Memory B cell (primary cell): Measurements from ENCODE around the gene ARHGEF25.
"Not testable (repeated sequence)": the region's sequence is repeated elsewhere in the genome, so short reads cannot be mapped to it uniquely, and the experiment has no call there.

Experiments used
- ATAC-seq: fragments of 150-1000 bp; cut with Tn5 transposase; 2 replicates; pipeline ENCODE4 v1.10.0; 2021; ENCODE audit warnings: low read depth, mild to moderate bottlenecking, moderate library complexity
- DNase-seq, 2 donors: peaks; one replicate each; pipeline ENCODE4 v3.0.0; 2022; ENCODE audit warnings: low spot score in 2 of 2
- H3K27ac Mint-ChIP-seq: one replicate; pipeline ENCODE4 v1.8.0; 2022; ENCODE audit warnings: mild to moderate bottlenecking, moderate library complexity, mixed read lengths
- H3K27me3 Mint-ChIP-seq: one replicate; pipeline ENCODE4 v1.8.0; 2022; ENCODE audit warnings: mixed read lengths
- H3K36me3 Mint-ChIP-seq: one replicate; pipeline ENCODE4 v1.8.0; 2022; ENCODE audit warnings: mild to moderate bottlenecking, mixed read lengths
- H3K4me1 Mint-ChIP-seq: one replicate; pipeline ENCODE4 v1.8.0; 2022; ENCODE audit warnings: mixed read lengths
- H3K4me3 Mint-ChIP-seq: one replicate; pipeline ENCODE4 v1.8.0; 2022; ENCODE audit warnings: mild to moderate bottlenecking, moderate library complexity, mixed read lengths
- H3K9me3 Mint-ChIP-seq: one replicate; pipeline ENCODE4 v1.8.0; 2022; ENCODE audit warnings: mixed read lengths

ARHGEF25 gene

DNA sequence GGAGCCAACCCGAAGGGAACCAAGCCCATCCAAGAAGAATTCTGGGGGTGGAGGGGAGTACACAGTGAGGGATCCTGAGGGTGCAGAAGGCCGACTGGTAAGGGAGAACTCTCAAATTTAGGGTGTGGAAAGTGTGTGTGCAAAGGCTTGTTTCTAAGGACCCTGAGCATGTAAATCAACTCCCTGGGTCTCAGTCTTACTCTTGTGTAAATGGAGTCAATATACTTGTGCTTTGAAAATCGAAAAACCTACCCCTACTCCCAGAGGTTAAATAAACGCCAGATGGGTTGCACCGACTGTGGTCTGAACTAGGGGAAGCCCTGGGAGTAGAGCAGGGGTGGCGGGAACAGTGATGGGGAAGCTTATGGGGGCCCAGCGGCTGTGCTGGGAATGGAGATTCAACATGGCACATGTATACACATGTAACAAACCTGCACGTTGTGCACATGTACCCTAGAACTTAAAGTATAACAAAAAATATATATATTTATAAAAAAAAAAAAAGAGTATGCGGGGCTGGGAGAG is 15.7 kb downstream of the ARHGEF25 start:
- H3K4me3 Mint-ChIP-seq: peak overlapping the region; percentile 47
- H3K27ac Mint-ChIP-seq: no peak overlapping the region
- ATAC-seq: no peak

DNA sequence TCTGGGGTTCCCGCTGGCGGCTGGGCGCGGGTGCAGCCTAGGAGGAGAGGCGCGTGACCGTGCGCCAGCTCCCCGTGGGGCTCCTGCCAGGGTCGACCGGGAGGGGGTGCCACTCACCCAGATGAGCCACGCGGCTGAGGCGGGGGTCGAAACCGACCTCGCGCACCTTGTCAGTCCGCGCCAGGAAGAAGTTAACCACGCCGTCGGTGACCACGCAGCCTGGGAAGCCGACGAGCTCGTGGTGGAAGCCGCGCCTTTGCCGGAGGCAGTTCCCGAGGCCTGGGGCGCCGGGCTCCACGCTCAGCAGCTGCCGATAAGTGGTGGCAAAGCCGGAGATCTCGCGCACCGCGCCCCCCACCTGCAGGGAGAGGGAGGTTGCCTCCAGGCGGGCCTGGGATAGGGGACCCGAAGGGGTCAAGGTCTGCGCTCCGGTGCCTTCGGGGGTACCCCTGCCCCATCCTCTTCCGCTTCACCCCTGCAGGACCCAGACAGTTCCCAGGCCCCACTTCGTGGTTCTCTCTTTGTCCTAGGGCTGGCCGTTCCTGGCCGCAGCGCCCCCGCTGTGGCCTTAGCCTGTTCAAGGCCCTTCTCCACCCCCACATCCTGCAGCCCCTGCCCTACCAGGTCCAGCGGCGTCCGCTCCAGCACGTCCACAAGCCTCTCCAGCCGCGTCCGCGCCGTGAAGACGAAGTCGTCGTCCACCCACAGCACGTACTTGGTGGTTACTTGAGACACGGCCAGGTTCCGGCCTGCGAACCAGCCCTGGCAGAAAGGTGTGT is 16.5 kb downstream of the ARHGEF25 start:
- H3K36me3 Mint-ChIP-seq: no peaks in the 10 kb centered on the region
- DNase-seq (peak in 1 of 2 donors; percentile 18), ATAC-seq (peak; percentile 51)
- H3K4me3 Mint-ChIP-seq: peak overlapping the region; percentile 27
- no peak overlapping the region for H3K27ac Mint-ChIP-seq
- peaks cover 13% of the 10 kb centered on the region for H3K4me1 Mint-ChIP-seq
- peaks cover 59% of the 10 kb centered on the region for H3K27me3 Mint-ChIP-seq
- no peaks in the 10 kb centered on the region for H3K9me3 Mint-ChIP-seq

More for the DNA sequence above, 15.7 kb downstream of the ARHGEF25 start:
- H3K27me3 Mint-ChIP-seq: peaks cover 63% of the 10 kb centered on the region
- no peak for DNase-seq
- H3K36me3 Mint-ChIP-seq: no peaks in the 10 kb centered on the region
- no peaks in the 10 kb centered on the region for H3K9me3 Mint-ChIP-seq
- peaks cover 13% of the 10 kb centered on the region for H3K4me1 Mint-ChIP-seq

DNA sequence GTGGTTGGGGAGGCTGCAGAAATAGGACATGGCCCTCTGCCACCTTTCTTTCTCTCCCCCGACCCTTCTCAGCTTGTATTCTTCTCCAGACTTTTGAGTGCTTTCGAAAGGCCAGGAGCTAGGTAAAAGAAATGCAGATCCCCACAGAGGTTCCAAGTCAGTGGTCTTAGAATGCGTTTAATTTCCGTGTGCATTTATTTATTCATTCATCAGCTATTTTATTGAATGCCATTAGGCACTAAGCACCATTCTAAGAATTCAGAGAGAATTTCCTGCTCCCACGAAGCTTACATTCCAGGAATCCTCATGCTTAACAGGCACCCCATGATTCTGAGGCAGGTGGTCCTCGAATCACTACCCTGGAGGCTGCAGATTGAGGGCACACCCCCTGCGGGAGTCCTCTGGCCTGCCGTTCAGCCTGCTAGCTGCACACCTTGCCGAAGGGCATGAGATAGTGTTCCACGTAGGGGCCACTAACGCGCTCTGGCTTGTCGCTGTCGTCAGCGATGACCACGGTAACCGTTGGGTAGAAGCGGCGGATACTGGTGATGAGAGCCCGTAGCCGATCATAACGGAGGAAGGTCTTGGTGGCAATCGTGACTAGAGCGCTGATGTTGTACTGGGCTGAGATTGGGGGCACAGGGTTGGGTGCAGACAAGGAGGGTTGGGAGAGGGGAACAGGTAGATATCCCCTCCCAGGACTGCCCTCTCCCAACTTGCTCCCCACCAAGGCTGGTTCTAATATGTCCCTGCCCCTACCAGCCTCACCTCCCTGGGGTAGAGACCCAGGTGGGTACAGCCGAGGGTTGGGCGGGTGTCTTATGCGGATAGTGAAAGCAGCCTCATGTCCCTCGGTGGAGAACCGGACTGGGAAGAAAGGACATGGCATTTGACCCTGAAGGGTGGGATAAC is 17.3 kb downstream of the ARHGEF25 start:
- Mint-ChIP-seq H3K9me3 (no peaks in the 10 kb centered on the region), H3K4me3 (peak overlapping the region; percentile 27), H3K27me3 (peaks cover 55% of the 10 kb centered on the region), H3K4me1 (peaks cover 15% of the 10 kb centered on the region), H3K27ac (no peak overlapping the region), H3K36me3 (no peaks in the 10 kb centered on the region)
- ATAC-seq: no peak
- no peak for DNase-seq

DNA sequence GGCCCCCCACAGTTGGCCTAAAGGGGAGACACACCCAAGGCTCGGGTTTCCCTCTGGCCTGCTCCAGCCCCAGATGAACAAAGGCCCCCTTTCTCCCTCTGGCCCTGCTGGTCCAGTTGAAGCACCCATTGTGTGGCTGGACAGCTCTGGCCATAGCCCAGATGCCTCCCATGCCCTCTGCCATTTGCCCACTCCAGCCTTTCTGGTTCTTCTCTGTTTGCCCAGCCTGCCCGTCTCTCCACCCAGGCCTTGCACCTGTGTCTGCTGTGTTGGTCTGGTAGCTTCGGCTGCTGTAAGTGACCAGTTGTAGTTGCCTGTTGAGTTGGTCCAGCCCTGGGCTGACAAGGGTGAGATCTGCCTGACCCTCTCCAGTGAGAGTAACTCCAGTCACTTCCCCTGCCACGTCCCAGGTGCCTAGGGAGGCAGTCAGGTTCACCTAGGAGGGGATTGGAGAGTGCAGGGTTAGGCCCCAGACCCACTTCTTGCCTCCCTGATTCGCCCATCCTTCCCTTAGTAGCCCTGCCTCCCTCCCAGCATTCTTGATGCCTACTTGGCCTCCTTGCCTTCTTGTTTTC is 18.7 kb downstream of the ARHGEF25 start:
- H3K27me3 Mint-ChIP-seq: peaks cover 48% of the 10 kb centered on the region
- no peak overlapping the region for H3K27ac Mint-ChIP-seq
- ATAC-seq: no peak
- no peak for DNase-seq
- peaks cover 15% of the 10 kb centered on the region for H3K4me1 Mint-ChIP-seq
- H3K36me3 Mint-ChIP-seq: no peaks in the 10 kb centered on the region
- no peak overlapping the region for H3K4me3 Mint-ChIP-seq
- H3K9me3 Mint-ChIP-seq: no peaks in the 10 kb centered on the region

DNA sequence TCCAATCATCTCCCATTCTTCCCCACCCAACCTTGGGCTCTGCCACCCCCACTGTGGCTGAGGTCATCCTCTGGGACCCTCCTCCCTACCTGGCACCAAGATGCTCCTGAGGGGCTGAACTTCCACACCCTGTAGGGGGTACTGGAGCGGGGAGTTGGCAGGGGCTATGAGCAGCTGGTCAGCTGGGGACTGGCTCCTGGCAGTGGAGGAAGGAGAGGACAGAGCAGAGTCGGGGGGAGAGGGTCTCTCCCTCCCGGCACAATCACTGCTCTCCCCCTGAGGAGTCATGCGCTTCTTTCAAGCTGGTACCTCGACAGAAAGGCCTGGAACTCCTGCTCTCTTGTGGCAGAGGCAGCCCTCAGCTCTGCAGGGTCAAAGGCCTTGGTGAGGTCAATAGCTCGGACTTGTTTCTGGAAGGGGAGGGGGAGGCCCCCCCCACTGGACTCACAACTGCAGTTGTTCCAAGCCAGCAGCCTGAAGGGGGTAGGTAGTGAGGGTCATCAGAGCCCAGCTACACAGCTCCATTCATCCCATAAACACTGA is 19.7 kb downstream of the ARHGEF25 start:
- DNase-seq (no peak), ATAC-seq (no peak)
- Mint-ChIP-seq H3K4me3 (no peak overlapping the region), H3K27me3 (peaks cover 39% of the 10 kb centered on the region), H3K36me3 (no peaks in the 10 kb centered on the region), H3K9me3 (no peaks in the 10 kb centered on the region), H3K4me1 (peaks cover 15% of the 10 kb centered on the region), H3K27ac (no peak overlapping the region)

DNA sequence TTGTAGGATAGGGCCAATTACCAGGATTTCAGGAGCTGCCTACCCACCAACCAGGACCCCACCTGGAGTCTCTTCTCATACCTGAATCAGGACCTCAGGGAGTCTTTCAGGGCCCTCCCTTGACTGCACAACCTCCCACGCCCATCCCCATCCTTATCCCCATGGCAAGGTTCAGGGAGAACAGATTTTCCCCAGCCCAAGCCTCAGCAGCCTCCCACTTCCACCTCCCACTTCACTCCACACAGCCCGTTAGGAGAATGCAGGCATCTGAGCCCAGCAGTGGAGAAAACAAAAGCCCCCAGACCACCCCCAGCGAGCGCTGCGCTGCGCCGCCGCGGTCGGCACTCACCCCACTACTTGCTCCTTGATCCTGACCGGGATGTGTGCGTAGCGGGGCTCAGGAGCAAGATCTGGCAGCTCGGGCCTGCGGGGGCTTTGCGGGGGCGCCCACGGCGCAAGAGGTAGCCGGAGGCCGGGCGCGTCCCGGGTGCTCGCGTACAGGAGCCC is 20.4 kb downstream of the ARHGEF25 start:
- H3K4me1 Mint-ChIP-seq: peaks cover 15% of the 10 kb centered on the region
- no peak overlapping the region for H3K27ac Mint-ChIP-seq
- H3K4me3 Mint-ChIP-seq: peak overlapping the region; percentile 33
- no peaks in the 10 kb centered on the region for H3K9me3 Mint-ChIP-seq
- peak in 1 of 2 donors; percentile 22 for DNase-seq
- H3K27me3 Mint-ChIP-seq: peaks cover 38% of the 10 kb centered on the region
- ATAC-seq: no peak
- H3K36me3 Mint-ChIP-seq: no peaks in the 10 kb centered on the region

DNA sequence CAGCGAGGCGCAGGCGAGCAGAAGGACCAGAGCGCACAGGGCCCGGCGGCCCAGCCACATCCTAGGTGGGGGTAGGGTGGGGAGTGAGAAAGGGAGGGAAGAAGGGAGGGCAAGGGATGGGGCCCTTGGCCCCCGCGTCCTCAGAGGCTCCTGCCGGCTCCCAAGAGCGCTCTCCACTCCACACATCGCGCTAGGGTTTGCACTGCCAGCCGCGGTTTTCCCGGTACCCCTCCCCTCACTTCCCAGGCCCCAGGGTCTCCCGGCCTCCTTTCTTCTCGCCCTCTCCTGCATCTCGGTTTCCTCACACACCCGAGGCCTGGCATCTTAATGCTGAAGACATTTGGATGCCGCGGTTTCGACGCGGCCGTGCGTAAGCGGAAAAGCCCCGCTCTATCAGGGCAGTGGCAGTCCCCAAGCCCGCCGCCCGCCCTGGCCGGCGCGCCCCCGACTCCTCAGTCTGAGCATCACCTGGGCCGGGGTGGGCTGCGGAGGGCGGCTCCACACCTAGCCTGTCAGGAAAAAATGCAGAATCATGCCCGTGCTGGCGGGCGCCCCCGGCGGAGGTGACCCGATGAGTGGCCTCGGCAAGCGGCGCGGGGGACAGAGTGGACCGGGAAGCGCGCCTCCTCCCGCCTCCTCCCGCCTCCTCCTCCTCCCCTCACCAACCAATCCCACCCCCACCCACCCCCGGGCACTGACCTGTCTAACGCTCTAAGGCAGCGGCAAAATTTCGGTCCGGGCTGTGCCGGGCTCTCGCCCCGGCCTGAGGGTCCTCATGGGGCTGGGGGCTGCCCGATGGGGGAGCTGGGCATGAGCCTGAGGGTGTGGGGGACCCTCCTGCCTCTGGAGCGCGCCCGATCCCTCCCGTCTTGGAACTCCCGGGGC is 21.1 kb downstream of the ARHGEF25 start:
- peaks cover 11% of the 10 kb centered on the region for H3K4me1 Mint-ChIP-seq
- peak overlapping the region; percentile 72 for H3K4me3 Mint-ChIP-seq
- ATAC-seq (peak; percentile 44), DNase-seq (peak in 1 of 2 donors; percentile 36)
- peak overlapping the region; percentile 18 for H3K27ac Mint-ChIP-seq
- no peaks in the 10 kb centered on the region for H3K9me3 Mint-ChIP-seq
- H3K36me3 Mint-ChIP-seq: no peaks in the 10 kb centered on the region
- H3K27me3 Mint-ChIP-seq: peaks cover 33% of the 10 kb centered on the region

DNA sequence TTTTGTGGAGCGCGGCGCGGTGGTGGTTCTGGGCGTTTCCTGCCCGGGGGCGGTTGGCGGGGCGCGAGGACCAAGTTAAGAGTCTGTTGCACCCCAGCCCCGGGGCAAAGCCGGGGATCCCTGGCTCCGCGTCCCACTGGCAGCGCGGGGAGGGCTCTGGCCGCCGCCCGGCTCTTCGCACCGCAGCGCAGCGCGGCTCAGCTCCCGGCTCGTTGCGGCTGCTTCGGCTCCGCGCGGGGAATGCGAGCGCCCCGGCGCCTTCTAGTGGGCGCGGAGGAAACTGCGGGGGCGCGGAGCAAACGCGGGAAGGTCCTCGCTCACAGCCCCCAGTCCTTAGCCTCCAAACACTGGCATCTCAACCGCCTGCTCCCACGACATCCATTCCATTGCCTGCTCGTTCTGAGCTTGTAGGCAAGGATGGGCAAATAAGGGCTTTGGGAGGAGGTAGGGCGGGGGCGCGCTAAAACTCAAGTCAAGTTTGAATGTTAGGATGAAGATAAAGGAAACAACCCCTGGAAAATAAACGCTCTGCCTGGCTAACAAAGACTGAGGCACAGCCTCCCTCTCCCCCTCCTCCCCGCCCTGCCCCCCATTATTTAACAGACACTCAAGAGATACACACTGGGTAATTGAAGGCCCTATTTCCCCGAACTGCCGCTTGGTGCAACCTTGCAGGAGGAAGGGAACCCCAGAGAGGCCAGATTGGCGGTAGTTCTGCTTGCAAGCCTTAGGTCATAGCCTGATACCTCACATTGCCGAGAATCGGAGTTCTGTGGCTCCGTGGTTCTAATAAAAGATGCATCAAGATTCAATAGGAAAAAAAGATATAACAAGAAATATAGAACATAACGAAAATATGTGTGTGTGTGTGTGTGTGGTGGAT is 22.0 kb downstream of the ARHGEF25 start, which contains the start of gene B4GALNT1:
Gene B4GALNT1, minus strand, starts transcription at position 244 of the 883 bp plus-strand sequence. CDS start 1,069 bp downstream, outside the sequence.
- H3K9me3 Mint-ChIP-seq: no peaks in the 10 kb centered on the region
- H3K27ac Mint-ChIP-seq: peak within 1 kb of the TSS; percentile 18
- H3K4me1 Mint-ChIP-seq: peaks cover 8% of the 10 kb centered on the region
- peaks cover 31% of the 10 kb centered on the region for H3K27me3 Mint-ChIP-seq
- no peaks in the 10 kb centered on the region for H3K36me3 Mint-ChIP-seq
- ATAC-seq: peak; percentile 81
- peak within 1 kb of the TSS; percentile 72 for H3K4me3 Mint-ChIP-seq
- DNase-seq: peak; percentile 67 to 81

DNA sequence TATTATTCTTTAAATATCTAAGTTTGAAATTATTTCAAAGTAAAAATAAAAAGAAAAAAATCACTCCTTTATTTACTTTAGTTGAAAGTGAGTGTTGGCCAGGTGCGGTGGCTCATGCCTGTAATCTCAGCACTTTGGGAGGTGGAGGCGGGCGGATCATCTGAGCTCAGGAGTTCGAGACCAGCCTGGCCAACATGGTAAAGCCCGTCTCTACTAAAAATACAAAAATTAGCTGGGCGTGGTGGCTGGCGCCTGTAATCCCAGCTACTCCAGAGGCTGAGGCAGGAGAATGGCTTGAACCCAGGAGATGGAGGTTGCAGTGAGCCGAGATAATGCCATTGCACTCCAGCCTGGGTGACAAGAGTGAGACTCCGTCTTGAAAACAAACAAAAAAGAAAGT is 25.5 kb downstream of the ARHGEF25 start:
- H3K4me3 Mint-ChIP-seq, ATAC-seq, H3K36me3 Mint-ChIP-seq, H3K9me3 Mint-ChIP-seq, DNase-seq, H3K27ac Mint-ChIP-seq, H3K4me1 Mint-ChIP-seq: not testable (repeated sequence)
- H3K27me3 Mint-ChIP-seq: peaks cover 17% of the 10 kb centered on the region

DNA sequence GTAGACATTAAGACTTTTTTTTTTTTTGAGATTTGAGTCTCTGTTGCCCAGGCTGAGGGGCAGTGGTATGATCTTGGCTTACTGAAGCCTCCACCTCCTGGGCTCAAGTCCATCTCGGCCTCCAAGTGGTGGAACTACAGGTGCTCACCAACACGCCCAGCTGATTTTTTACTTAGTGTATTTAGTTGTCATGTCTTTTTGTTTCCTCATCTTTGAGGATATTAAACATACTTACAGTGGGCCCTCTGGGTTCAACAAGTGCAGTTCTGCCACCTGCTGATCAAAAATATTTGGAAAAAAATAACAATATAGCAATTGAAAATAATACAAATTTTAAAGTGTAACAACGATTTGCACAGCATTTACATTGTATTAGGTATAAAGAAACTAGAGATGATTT is 26.1 kb downstream of the ARHGEF25 start:
- Mint-ChIP-seq H3K36me3 (no peaks in the 10 kb centered on the region), H3K27ac (no peak overlapping the region), H3K27me3 (peaks cover 15% of the 10 kb centered on the region), H3K9me3 (no peaks in the 10 kb centered on the region), H3K4me3 (no peak overlapping the region), H3K4me1 (peaks cover 5% of the 10 kb centered on the region)
- no peak for ATAC-seq
- DNase-seq: no peak

DNA sequence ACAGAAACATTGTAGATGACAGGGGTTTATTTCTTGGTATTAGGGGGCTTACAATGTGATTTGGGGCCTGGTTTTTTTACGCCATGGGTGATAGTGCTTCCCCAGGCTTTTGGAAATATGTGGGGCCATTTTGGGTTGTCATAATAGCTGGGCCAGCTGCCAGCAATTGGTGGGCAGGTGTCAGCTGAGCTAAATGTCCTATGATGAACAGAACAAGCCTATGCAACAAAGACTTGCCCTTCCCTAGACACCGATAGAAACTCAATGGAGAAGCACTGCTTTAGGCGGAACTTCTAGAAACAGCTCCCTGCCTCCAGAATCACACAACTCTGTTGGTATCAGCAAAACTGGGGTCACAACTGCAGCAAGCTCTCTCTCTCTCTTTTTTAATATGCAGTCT is 26.9 kb downstream of the ARHGEF25 start:
- Mint-ChIP-seq H3K27ac (no peak overlapping the region), H3K27me3 (peaks cover 15% of the 10 kb centered on the region), H3K4me3 (no peak overlapping the region), H3K4me1 (peaks cover 5% of the 10 kb centered on the region), H3K9me3 (no peaks in the 10 kb centered on the region), H3K36me3 (no peaks in the 10 kb centered on the region)
- DNase-seq (no peak), ATAC-seq (no peak)
